GM23248 (cell line): ENCODE data around the gene SLC35A2. TPM values are rescaled to one million over a fixed set of nuclear protein-coding genes. Genes with fewer than 3 reads are reported as not detected.
"Not testable (repeated sequence)": the region's sequence is repeated elsewhere in the genome, so short reads cannot be mapped to it uniquely, and the experiment has no call there.

Source experiments
- DNase-seq: peaks from one replicate; pipeline ENCODE4 v3.0.0-alpha.2; 2015
- H2AFZ ChIP-seq: fragments of 200-600 bp; sonication (generic); 2 replicates; pipeline ENCODE4 v1.6.1; 2016; ENCODE audit warnings: antibody characterized with exemption
- H3F3A ChIP-seq: fragments of 200-600 bp; sonication (generic); 2 replicates; pipeline ENCODE4 v1.6.1; 2016; ENCODE audit warnings: mild to moderate bottlenecking, antibody characterized with exemption, mixed run types; ENCODE audit not compliant: insufficient read depth
- H3K27ac ChIP-seq: fragments of 200-600 bp; sonication (generic); 2 replicates; pipeline ENCODE4 v1.5.1; 2016; ENCODE audit warnings: mild to moderate bottlenecking
- H3K27me3 ChIP-seq: fragments of 200-600 bp; sonication (generic); replicated peaks from 2 replicates; pipeline ENCODE4 v1.6.1; 2016; ENCODE audit warnings: mild to moderate bottlenecking; ENCODE audit not compliant: insufficient read depth
- H3K36me3 ChIP-seq: fragments of 200-600 bp; sonication (generic); 2 replicates; pipeline ENCODE4 v1.6.1; 2016; ENCODE audit warnings: low read depth, mild to moderate bottlenecking
- H3K4me1 ChIP-seq: fragments of 200-600 bp; sonication (generic); 2 replicates; pipeline ENCODE4 v1.6.1; 2016; ENCODE audit warnings: mild to moderate bottlenecking; ENCODE audit not compliant: insufficient read depth
- H3K4me2 ChIP-seq: fragments of 200-600 bp; sonication (generic); one replicate; pipeline ENCODE4 v1.6.1; 2016; ENCODE audit warnings: mild to moderate bottlenecking; ENCODE audit not compliant: unreplicated experiment
- H3K4me3 ChIP-seq: fragments of 200-600 bp; sonication (generic); 2 replicates; pipeline ENCODE4 v1.5.1; 2016; ENCODE audit warnings: mild to moderate bottlenecking
- H3K79me2 ChIP-seq: fragments of 200-600 bp; sonication (generic); 2 replicates; pipeline ENCODE4 v1.6.1; 2016; ENCODE audit warnings: mild to moderate bottlenecking; ENCODE audit not compliant: insufficient read depth
- H3K9ac ChIP-seq: fragments of 200-600 bp; sonication (generic); 2 replicates; pipeline ENCODE4 v1.6.1; 2016; ENCODE audit warnings: mild to moderate bottlenecking
- H3K9me2 ChIP-seq: fragments of 200-600 bp; sonication (generic); 2 replicates; pipeline ENCODE4 v1.6.1; 2016; ENCODE audit warnings: mixed run types, mild to moderate bottlenecking, moderate library complexity; ENCODE audit not compliant: insufficient read depth
- H3K9me3 ChIP-seq: fragments of 200-600 bp; sonication (generic); one replicate; pipeline ENCODE4 v1.6.1; 2017; ENCODE audit warnings: low read depth
- H4K20me1 ChIP-seq: fragments of 200-600 bp; sonication (generic); 2 replicates; pipeline ENCODE4 v1.6.0; 2016; ENCODE audit not compliant: insufficient read depth
- EZH2 ChIP-seq: fragments of 200-600 bp; sonication (generic); IDR thresholded peaks from 2 replicates; pipeline ENCODE4 v1.6.1; 2018; ENCODE audit warnings: antibody characterized with exemption, mild to moderate bottlenecking; ENCODE audit not compliant: insufficient read depth, poor library complexity, severe bottlenecking
- EZH2phosphoT487 ChIP-seq: fragments of 200-600 bp; sonication (generic); IDR thresholded peaks from 2 replicates; pipeline ENCODE4 v1.6.1; 2018; ENCODE audit warnings: antibody characterized with exemption, moderate library complexity, mild to moderate bottlenecking, low read depth; ENCODE audit not compliant: insufficient read depth
- WGBS, 2 experiments: methylation state at CpG; one replicate each; pipeline ENCODE4 v1.1.6; 2015 to 2017; ENCODE audit warnings: low lambda C conversion rate in 2 of 2, low coverage in 1 of 2; ENCODE audit errors: missing lambda C conversion rate in 2 of 2; 5-methylcytosine and 5-hydroxymethylcytosine counted together
- in situ Hi-C: fragments of 300-500 bp; cut with MboI; formaldehyde crosslinking; loops from 2 replicates; pipeline ENCODE4 v1.15.0; 2020
- polyA plus RNA-seq: library from polyadenylated mRNA; unstranded; fragments of >200 nt; fragmentation: Nextera tagmentation; extraction: Ambion mirVana; gene quantifications from 2 replicates; pipeline ENCODE4 v1.2.1, GENCODE V29; 2016
- total RNA-seq: library from RNA; depleted of rRNA; stranded (reverse); fragments of >200 nt; shearing (Covaris generic); gene quantifications from 2 replicates; pipeline ENCODE4 v1.2.3, GENCODE V29; 2014

Gene SLC35A2
- total and polyA plus RNA-seq, 2 experiments from 2014 or later: 29.1 to 54.6 TPM

GRCh38 chrX:48890296-48890925, 21.0 kb downstream of the SLC35A2 start:
- no peaks in the 10 kb centered on the region for H3K9me2 ChIP-seq
- no peaks in the 10 kb centered on the region for H4K20me1 ChIP-seq
- peak overlapping the region; percentile 87 for H2AFZ ChIP-seq
- in situ Hi-C loops: no loop called here
- no peaks in the 10 kb centered on the region for H3K9me3 ChIP-seq
- peaks cover 6% of the 10 kb centered on the region; the same call in 1 of the 2 replicates for H3K79me2 ChIP-seq
- H3K4me2 ChIP-seq: no peak overlapping the region
- no peak overlapping the region; the same call in 1 of the 2 replicates for H3K9ac ChIP-seq
- H3K4me1 ChIP-seq: no peaks in the 10 kb centered on the region
- no peak for TF ChIP-seq EZH2phosphoT487
- no peak for TF ChIP-seq EZH2
- H3K27ac ChIP-seq: no peak overlapping the region
- H3K4me3 ChIP-seq: peak overlapping the region; percentile 74
- peak; percentile 3 for DNase-seq
- no peaks in the 10 kb centered on the region for H3K27me3 ChIP-seq
- 15 to 18% methylated on average over 13 to 15 of the region's 15 CpGs for WGBS, 2 experiments
- no peaks in the 10 kb centered on the region for H3K36me3 ChIP-seq
- no peaks in the 10 kb centered on the region for H3F3A ChIP-seq

GRCh38 chrX:48886586-48886985, 24.9 kb downstream of the SLC35A2 start:
- WGBS, 2 experiments: 50 to 69% methylated on average over 5 of the region's 5 CpGs
- in situ Hi-C loops, H3K9me2 ChIP-seq, H3K9ac ChIP-seq, H3K27me3 ChIP-seq, H2AFZ ChIP-seq, H3F3A ChIP-seq, H3K36me3 ChIP-seq, H3K4me2 ChIP-seq, H3K9me3 ChIP-seq, H3K4me3 ChIP-seq, H3K79me2 ChIP-seq, H3K4me1 ChIP-seq, DNase-seq, H3K27ac ChIP-seq, H4K20me1 ChIP-seq: not testable (repeated sequence)

GRCh38 chrX:48883729-48884128, 27.7 kb downstream of the SLC35A2 start:
- 38 to 42% methylated on average over 9 to 10 of the region's 10 CpGs for WGBS, 2 experiments
- Histone ChIP-seq H4K20me1 (no peaks in the 10 kb centered on the region), H3K4me3 (no peak overlapping the region), H3K9me2 (no peaks in the 10 kb centered on the region), H2AFZ (no peak overlapping the region), H3K27ac (no peak overlapping the region), H3K36me3 (no peaks in the 10 kb centered on the region), H3K9me3 (no peaks in the 10 kb centered on the region), H3K27me3 (no peaks in the 10 kb centered on the region), H3F3A (no peaks in the 10 kb centered on the region), H3K9ac (no peak overlapping the region), H3K4me1 (no peaks in the 10 kb centered on the region), H3K79me2 (no peaks in the 10 kb centered on the region), H3K4me2 (no peak overlapping the region)
- TF ChIP-seq EZH2 (no peak), EZH2phosphoT487 (no peak)
- DNase-seq: peak; percentile 6
- in situ Hi-C loops: no loop called here

GRCh38 chrX:48876944-48877343, 34.5 kb downstream of the SLC35A2 start:
- H4K20me1 ChIP-seq, H3K4me2 ChIP-seq, H3K36me3 ChIP-seq, DNase-seq, H3K9me2 ChIP-seq, H3K79me2 ChIP-seq, H3K4me3 ChIP-seq, H2AFZ ChIP-seq, in situ Hi-C loops, H3K9me3 ChIP-seq, H3K9ac ChIP-seq, H3K27me3 ChIP-seq, H3K27ac ChIP-seq, H3K4me1 ChIP-seq, H3F3A ChIP-seq: not testable (repeated sequence)
- WGBS, 2 experiments: 46 to 60% methylated on average over 3 to 4 of the region's 4 CpGs

- H3K9me3 ChIP-seq, H2AFZ ChIP-seq, H3K4me1 ChIP-seq, H3K27me3 ChIP-seq, H3K9ac ChIP-seq, H4K20me1 ChIP-seq, H3F3A ChIP-seq, H3K9me2 ChIP-seq, H3K4me2 ChIP-seq, H3K36me3 ChIP-seq, H3K27ac ChIP-seq, in situ Hi-C loops, DNase-seq, H3K4me3 ChIP-seq, H3K79me2 ChIP-seq: not testable (repeated sequence)
- WGBS, 2 experiments: 0 to 43% methylated on average over 1 to 2 of the region's 2 CpGs
Observed at GRCh38 chrX:48872017-48872416, 39.4 kb downstream of the SLC35A2 start.
